Measurements from ENCODE around the gene ZBTB49.

ZBTB49 gene

GRCh38 chr4:4355302-4355701 is 65.3 kb downstream of the ZBTB49 start:
- H3K27ac Mint-ChIP-seq, result no peak overlapping the region
- H3K9me3 Mint-ChIP-seq, result no peaks in the 10 kb centered on the region
- DNase-seq (ENCODE audit: low spot score in 2 of 2) (no peak), ATAC-seq (no peak)
- no peaks in the 10 kb centered on the region for H3K36me3 Mint-ChIP-seq
- H3K4me1 Mint-ChIP-seq, result peaks cover 10% of the 10 kb centered on the region
- H3K4me3 Mint-ChIP-seq, result no peak overlapping the region

- no peak for ATAC-seq
- peaks cover 10% of the 10 kb centered on the region for H3K4me1 Mint-ChIP-seq
- no peak overlapping the region for H3K27ac Mint-ChIP-seq
- no peak for DNase-seq (ENCODE audit: low spot score in 2 of 2)
- no peaks in the 10 kb centered on the region for H3K36me3 Mint-ChIP-seq
- no peak overlapping the region for H3K4me3 Mint-ChIP-seq
- no peaks in the 10 kb centered on the region for H3K9me3 Mint-ChIP-seq
These were observed 66.3 kb downstream of the ZBTB49 start for GRCh38 chr4:4356106-4357041.

GRCh38 chr4:4358093-4358854 is 68.2 kb downstream of the ZBTB49 start:
- Mint-ChIP-seq H3K36me3 (no peaks in the 10 kb centered on the region), H3K4me3 (no peak overlapping the region), H3K27ac (no peak overlapping the region), H3K9me3 (no peaks in the 10 kb centered on the region), H3K4me1 (peaks cover 10% of the 10 kb centered on the region)
- DNase-seq (ENCODE audit: low spot score in 2 of 2) (no peak), ATAC-seq (no peak)

GRCh38 chr4:4361883-4362282 is 71.8 kb downstream of the ZBTB49 start:
- H3K4me1 Mint-ChIP-seq, result no peaks in the 10 kb centered on the region
- no peak overlapping the region for H3K4me3 Mint-ChIP-seq
- ATAC-seq, result peak; percentile 55
- no peak for DNase-seq (ENCODE audit: low spot score in 2 of 2)
- peaks cover 5% of the 10 kb centered on the region for H3K9me3 Mint-ChIP-seq
- no peak overlapping the region for H3K27ac Mint-ChIP-seq
- H3K36me3 Mint-ChIP-seq, result no peaks in the 10 kb centered on the region

GRCh38 chr4:4362991-4363697 is 73.1 kb downstream of the ZBTB49 start:
- Mint-ChIP-seq H3K4me1 (no peaks in the 10 kb centered on the region), H3K4me3 (no peak overlapping the region), H3K9me3 (peaks cover 5% of the 10 kb centered on the region), H3K36me3 (no peaks in the 10 kb centered on the region), H3K27ac (no peak overlapping the region)
- ATAC-seq, result no peak
- DNase-seq (ENCODE audit: low spot score in 2 of 2), result no peak

- no peak for DNase-seq (ENCODE audit: low spot score in 2 of 2)
- no peak overlapping the region for H3K27ac Mint-ChIP-seq
- no peaks in the 10 kb centered on the region for H3K36me3 Mint-ChIP-seq
- H3K4me1 Mint-ChIP-seq, result no peaks in the 10 kb centered on the region
- H3K4me3 Mint-ChIP-seq, result no peak overlapping the region
- no peak for ATAC-seq
- peaks cover 5% of the 10 kb centered on the region for H3K9me3 Mint-ChIP-seq
These were observed 74.0 kb downstream of the ZBTB49 start for GRCh38 chr4:4364061-4364460.

GRCh38 chr4:4364486-4365208 is 74.6 kb downstream of the ZBTB49 start:
- ATAC-seq (no peak), DNase-seq (ENCODE audit: low spot score in 2 of 2) (no peak)
- H3K36me3 Mint-ChIP-seq, result no peaks in the 10 kb centered on the region
- H3K4me3 Mint-ChIP-seq, result no peak overlapping the region
- peaks cover 5% of the 10 kb centered on the region for H3K9me3 Mint-ChIP-seq
- H3K27ac Mint-ChIP-seq, result no peak overlapping the region
- no peaks in the 10 kb centered on the region for H3K4me1 Mint-ChIP-seq

DNA sequence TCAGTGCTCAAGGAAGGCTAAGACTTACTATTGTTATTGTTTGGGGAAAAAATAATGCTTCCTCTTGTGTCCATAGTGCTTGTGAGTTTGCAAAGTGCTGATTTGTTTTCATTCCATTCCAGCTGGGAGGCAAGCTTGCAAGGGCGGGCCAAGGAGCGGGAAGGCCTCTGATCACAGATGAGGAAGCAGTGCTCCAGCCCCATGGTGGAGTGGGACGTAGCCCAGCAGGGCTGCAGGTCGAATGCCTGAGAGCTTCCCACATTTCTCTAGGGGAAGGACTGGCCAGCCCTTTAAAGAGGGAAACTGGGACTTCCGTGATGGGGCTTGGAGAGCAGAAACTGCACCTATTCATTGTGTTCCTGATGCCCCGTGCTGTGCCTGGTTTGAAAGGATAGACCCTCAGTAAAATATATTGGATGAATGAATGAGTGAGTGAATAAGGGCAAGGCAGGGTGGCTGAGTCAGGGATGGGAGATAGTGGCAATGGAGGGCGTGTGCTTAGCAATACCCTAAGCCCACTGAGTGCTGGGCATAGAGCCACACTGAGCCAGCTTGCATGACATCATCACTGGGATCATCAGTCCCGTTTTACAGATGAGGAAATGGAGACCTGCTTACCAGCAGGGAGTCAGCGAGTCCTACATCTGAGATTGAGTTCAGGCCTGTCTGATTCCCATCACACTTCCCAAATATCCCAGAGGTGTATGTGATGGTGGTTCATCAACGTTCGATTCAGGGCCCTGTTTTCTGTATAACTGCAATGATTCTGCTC is 78.9 kb downstream of the ZBTB49 start:
- H3K4me3 Mint-ChIP-seq, result no peak overlapping the region
- H3K4me1 Mint-ChIP-seq, result no peaks in the 10 kb centered on the region
- H3K27ac Mint-ChIP-seq, result no peak overlapping the region
- H3K36me3 Mint-ChIP-seq, result no peaks in the 10 kb centered on the region
- peaks cover 5% of the 10 kb centered on the region for H3K9me3 Mint-ChIP-seq
- DNase-seq (ENCODE audit: low spot score in 2 of 2), result no peak
- no peak for ATAC-seq
